NCI-H524 treated with DMSO at 0.1 percent for 48 hours (cell line): Measurements from ENCODE around the gene DAGLA.

Source experiments
- DNase-seq: peaks from one replicate; lab custom pipeline; 2025; lab: John Stamatoyannopoulos, UW

DAGLA gene

DNA sequence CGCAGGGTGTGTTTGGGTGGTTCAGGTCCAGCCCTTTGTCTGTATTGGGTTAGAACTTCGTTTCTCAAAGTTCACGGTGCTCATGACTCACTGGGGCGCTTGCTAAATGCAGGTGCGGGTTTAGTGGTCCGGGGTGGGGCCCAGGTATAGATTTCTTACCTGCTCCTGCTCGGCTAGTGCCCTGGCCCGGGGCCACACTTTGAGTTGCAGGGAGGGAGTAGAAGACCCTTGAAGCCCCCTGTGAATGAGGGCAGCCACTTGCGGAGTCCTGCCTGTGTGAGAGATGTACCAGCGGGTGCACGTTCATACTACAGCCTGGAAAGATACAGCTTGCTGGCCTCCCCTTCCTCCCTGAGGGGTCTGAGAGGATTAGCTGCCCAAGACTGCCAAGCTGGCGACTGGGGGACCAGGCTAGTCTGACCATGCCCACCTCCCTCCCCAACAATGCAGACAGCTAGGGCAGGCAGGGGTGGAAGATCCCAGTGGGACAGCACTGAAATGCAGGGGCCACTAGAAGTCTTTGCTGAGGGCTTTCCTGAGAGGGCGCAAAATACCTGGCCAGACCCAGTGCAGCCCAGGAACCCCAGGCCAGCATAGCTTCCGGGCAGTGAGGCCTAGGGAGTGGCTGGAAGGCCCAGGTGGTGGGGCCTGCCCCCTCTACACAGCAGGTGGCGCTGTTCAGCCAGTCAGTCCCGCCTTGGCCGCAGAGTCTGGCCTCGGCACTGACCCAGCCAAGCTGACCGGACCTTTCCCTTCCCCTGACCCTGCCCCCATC is 67.2 kb downstream of the DAGLA start:
- DNase-seq, result no peak

DNA sequence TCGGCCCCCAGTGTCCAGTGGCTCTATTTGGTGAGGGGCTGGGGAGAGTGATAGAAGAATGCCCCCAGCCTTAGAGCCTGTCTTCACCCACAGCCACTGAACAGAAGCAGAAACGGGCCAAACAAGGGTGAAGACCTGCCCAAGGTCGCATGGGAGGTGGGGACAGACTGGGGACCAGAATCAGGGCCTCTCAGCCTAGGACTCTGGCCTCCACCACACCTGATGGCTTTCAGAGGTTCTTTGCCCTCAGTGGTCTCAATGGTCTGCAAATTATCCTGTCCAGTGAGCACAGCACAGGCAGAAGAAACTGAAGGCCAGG is 67.7 kb downstream of the DAGLA start:
- DNase-seq, result no peak

DNA sequence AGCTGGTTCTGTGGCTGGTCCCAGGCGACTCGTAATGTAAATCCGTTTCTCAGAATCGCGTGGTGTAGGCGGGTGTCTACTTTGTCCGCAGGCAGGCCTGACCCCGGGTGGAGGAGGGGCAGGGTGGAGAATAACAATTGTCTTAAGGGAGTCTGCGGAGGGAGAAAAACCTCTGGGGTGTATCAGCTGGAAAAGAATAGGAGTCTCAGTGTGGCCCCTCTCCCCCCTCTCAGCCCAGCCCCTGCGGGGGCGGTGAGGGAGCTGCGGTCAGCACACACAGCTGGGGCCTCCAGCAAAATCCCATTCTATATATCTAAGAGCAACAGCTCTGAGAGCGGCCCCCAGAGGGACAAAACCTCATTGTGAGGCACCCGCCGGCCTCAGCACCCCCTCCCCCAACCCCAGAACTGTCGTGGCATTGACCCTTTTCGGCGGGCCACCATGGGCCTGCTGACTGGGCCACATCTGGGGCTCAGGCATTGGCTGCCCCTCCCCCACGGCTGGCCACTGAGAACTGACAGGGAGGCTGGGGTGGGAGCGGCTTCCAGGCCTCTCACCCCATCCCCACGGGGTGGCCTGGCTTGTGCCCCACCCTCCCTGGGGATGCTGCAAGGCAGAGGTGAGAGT is 69.5 kb downstream of the DAGLA start:
- DNase-seq, result no peak

DNA sequence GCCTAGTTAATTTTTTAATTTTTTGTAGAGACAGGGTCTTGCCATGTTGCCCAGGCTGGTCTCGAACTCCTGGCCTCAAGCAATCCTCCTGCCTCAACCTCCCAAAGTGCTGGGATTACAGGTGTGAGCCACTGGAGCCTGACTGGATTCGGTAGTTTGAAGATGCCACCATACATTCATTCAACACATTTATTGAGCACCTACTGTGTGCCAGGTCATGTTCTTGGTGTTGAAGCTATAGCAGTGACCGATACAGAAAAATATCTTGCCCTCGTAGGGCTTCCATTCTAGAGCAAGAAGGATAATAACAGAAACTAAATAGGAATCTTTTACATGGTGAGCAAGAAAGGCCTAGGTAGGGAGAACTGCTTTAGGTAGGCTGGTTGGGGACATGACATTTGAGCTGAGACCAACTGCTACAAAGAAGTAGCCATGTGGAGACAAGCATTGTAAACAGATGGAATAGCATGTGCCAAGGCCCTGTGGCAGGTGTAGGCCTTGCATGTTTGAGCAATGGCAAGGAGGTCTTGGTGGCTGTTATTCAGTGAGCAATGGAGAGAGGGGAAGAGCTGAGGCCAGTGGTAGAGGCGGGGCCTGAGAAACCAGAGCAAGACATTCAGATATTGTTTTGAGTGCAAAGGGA is 70.6 kb downstream of the DAGLA start:
- DNase-seq, result no peak

DNA sequence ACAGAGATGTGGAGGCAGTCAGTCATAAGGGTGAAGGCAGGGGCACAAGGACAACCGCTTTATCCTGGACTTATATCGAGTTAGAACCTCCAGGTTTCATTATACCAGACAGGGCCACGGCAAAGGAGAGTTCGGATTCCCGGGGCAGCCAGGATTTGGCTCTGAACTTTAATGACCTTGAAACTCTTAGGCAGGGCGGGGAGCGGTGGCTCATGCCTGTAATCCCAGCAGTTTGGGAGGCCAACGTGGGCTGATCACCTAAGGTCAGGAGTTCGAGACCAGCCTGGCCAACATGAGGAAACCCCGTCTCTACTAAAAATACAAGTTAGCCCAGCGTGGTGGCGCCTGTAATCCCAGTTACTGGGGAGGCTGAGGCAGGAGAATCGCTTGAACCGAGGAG is 71.2 kb downstream of the DAGLA start:
- DNase-seq, result no peak

DNA sequence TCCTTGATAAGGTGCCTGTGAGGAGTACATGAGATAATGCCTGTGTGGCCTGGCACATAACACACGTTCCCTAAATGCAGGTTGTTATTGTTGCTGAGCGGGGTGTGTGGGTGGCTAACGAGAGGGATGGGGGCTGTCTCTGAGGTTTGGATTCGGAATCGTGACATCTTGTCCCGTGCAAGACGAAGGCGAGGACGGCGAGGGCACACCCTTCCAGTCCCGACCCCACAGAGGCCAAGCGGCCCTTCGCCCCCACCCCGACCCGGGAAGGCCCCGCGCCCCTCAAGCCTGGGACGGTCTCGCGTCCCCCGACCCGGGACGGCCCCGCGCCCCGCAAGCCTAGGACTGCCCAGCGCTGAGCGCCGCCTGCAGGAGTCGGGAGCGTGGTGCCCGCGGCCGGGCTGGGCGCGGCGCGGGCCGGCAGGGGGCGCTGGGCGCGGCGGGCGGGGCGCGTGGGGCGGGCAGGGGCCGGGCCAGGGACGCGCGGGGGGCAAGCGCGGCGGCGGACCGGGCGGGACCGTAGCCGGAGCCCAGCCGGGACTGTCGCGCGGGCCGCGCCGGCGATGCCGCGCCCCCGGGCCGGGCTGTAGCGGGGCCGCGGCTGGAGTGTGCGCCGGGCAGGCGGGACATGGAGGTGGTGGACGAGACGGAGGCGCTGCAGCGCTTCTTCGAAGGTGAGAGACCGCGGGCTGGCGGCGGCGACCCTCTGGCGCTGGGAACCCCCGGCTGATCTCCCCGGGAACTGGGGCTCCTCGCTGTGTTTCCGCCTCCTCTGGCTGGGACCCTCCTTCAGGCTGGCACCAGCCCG is 72.1 kb downstream of the DAGLA start, which contains the start of gene MYRF:
Gene MYRF (plus strand): TSS at position 520 of the 808 bp plus-strand sequence. CDS start 109 bp downstream, at position 629.
- no peak for DNase-seq

DNA sequence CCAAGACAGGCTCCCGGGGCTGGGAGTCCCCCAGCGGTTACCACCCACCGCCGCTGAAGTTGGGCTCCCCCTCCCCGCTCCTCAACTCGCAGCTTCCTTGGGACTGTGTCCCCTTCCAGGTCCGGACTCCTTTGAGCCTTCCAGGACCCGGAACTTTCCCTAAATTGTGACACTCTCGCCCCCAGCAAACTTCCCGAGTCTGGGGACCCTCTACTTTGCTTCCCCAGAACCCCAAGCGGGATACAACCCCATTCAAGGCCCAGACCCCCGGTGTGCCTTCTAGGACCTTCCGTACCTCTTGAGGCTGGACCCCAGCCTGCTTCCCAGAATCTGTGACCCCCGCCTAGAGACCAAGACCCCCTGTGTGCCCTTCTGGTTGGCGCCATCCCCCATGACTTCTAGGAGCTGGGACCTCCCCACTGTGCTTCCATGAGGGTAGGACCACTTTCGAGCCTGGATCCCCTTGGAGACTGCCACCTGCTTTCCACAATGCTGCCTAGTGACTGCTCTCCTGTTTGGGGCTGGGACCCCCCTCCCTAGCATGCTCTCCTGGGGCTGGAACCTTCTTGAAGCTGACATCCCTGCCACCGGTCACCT is 72.8 kb downstream of the DAGLA start:
- no peak for DNase-seq

DNA sequence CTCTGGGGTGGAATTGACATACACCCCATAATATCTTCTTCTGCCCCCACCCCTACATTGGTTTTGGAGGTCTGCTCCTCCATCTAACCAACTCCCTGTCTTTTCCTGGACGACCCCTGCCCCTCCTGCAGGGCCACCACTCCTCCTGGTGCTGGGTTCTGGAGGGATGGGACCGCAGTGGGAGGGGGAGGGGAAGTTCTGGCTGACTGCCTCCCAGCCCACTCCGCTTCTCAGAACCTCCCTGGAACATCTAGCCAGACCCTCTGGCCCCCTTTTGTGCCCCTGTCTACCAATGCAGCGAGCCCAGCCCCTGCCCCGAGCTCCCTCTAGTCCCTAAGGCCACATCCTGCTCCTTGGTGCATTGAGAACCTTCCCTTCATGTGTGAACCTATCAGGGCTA is 73.5 kb downstream of the DAGLA start:
- DNase-seq, result no peak

DNA sequence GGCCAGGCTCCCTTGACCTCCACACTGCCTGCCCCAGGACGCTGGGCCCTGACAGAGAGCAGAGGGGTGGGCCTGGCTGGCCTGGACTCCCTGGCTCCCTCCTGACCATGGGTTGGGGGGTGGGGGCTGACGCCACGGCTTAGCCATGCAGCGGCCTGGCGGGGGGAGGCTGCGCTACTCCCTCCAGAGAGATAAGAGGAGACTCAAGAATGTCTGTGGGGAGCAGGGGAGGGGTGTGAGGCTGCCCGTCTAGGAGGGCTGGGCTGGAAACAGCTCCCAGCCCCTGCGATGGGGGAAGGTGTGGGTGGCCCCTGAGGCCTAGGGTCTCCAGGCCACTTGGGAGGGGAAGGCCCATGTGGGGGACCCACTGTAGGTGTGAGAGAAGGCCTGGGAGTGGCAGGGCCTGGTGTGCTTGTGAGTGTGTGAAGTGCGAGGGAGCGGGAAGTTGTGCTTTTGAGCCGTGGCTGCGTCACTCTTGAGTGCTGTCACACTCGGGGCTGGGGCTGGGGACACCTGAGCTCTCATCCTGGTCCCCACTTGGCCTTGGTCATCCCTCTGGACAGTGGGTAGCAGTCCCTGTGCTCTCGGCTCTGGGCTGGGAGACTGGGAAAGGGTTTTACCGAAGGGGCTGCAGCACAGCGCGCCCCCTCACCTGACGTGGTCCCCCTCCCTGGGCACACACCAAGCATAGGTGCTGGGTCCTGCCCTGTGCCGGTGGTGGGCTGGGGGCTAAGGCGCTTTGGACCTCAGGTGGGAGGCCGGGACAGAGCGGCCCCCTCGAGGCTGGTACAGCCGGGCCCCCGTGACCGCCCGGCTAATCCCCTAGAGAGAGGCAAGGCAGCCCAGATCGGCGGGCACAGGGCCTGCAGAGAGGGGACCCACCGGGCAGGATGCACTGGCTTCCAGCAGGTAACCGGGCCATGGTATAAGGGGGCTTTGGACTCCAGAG is 74.6 kb downstream of the DAGLA start:
- DNase-seq, result no peak

DNA sequence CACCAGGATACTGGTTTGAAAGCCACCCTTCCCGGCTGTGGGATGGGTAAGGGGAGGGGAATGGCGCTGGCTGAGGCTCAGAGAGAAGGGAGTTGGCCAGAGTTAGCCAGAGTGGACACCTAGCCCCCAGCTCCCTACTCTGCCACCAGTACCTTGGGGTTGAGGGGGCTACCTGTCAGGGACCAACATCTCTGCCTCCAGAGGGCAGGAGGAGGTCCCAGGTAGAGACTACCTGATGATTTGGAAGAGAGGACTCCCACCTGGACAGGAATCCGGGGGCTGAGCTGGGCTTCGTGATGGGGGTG is 75.9 kb downstream of the DAGLA start:
- no peak for DNase-seq

DNA sequence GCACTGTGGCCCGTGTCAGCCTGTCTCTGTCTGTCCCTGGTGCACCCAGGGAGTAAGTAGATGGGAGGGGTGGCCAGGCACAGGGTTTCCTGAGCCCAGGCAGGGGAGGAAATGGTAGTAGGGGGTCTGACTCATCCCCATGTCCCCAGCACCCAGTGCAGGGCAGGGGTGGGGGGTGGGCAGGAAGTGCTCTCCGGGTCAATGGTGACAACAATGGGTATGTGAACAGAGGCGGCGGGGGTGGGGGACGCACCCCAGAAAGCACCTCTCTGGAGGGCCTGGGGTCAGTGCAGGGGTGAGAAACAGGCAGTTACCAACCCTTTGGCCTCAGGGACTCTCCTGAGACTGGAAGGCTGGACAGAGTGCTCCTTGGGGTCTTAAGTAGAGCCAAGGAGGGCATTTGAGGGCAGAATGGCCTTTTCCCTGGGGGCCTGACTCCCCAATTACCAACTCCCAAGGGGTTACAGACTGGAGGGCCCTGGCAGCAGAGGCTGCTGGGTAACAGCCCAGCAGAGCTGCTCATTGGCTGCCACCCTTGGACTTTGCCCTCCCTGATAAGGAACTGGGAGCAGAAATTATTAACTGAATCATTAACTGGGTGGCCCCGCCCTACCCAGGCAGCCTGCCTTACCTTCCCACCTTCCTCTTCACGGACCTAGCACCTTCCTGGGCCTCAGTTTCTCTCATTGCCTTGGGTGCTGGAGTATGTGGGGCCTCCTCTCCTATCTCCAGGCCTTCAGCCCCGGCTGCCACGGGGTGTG is 76.4 kb downstream of the DAGLA start:
- DNase-seq, result no peak

DNA sequence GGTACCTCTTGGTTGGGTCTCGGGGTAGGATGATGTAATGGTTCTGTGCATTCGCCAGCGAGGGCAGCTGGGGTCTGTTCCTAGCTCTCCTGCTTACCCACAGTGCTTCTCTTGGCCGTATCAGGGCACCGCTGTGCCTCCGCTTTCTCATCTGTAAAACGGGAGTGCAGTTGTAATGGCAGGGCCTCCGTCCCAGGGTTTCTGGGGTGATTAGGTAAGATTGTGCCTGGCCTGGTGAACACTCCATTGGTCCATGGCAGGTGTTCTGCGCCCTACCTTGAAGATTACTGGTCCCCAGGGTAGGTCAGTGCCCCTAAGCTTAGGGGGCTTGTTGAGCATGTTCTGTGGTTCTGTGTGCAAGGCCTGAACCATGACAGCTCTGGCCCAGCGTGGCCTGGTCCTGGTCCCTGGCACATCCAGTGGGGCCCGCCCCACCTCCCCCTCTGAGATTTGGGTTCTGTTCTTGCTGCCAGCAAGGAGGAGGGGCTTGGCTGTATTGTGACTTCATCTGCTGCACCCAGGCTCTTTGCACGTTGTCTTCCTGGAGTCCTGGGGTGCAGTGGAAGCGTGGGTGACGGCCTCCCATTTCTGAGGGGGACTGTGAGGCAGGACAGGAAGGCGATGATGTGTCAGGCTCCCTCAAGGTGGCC is 77.1 kb downstream of the DAGLA start:
- DNase-seq, result no peak

DNA sequence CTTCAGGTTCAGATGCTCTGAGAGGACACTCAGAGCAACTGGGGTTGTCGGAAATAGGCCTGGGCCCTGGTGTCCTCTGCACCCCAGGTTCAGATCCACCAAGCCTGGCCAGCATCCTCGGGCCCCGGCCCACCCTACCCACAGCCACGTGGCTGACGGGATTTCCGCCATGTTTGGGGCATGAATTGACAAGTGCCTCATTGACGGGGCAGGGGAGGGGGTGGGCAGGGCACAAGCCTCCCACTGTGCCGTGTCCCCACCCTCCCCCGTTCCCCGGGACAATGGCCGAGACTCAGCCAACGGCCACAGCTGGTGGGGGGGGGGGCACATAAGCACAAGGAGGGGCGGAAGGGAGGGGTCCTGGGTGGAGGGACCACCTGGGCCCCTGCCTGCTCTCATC is 80.8 kb downstream of the DAGLA start:
- no peak for DNase-seq

DNA sequence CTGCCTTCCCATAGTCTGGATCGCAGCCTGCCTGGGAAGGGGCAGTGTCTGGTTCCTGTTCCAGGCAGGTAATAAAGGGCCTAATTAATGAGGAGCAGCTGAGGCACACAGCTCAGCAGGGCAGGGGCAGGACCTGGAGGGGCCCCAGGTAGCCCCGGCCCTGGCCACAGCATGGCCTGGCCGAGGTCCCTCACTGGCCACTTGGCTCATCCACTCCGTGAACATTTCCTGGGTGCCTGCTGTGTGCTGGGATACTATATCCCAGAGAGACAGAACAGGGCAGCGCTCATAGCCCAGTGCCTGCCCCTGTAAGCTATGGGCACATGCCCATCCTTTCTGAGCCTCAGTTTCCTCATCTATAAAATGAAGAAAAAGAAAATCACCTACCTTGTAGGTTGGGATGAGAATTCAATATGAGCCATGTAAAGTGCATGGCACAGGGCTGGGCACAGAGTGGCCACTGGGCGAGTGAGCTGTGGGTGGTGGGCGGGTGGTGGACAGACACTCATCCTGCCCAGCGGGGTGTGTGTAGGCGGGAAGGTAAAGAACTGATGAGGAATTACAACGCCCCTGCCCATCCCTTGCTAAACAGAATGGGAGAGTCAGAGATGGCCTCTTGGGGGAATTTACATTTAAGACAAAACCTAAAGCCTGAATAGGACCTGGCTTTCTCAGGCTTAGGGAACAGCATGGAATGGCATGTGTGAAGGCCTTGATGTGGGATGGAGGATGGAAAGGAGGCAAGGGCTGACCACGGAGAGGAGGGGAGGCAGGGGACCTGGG is 81.4 kb downstream of the DAGLA start:
- no peak for DNase-seq

DNA sequence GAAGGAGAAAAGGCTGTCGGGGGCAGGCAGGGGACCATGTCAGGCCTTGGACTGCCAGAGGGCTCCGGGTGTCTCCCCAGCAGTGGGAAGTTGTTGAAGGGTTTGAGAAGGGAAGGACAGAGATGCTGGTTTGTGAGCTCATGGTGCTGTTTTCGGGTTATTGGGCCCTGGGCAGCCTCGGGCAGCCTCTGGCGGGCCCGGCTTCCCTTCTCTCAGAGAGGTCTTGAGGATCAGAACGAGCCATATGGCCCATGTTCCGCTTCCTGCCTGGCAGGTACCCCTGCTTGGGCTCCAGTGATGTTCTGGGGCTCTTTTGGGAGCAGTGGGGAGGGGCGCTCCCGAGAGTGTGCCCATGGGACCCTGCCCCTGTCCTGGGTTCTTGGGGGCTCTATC is 82.0 kb downstream of the DAGLA start:
- no peak for DNase-seq

DNA sequence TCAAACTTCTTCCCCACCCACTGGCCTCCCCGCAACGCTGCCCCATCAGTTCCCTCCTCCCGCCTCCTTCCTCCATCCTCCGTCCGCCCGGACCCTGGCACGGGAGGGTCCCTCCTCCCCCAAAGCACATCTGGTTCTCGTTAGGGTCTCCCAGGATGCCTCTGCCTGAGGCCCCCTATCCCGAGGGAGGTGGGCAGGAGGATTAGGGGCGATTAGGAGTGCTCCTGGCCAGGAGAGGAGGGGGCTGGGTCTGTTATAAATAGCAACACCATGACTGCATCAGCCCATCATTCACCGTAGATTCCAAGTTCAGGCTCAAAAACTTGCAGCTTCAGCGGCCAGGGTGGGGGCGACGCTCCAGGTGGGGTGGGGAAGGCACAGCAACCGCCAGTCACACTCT is 82.6 kb downstream of the DAGLA start:
- no peak for DNase-seq

DNA sequence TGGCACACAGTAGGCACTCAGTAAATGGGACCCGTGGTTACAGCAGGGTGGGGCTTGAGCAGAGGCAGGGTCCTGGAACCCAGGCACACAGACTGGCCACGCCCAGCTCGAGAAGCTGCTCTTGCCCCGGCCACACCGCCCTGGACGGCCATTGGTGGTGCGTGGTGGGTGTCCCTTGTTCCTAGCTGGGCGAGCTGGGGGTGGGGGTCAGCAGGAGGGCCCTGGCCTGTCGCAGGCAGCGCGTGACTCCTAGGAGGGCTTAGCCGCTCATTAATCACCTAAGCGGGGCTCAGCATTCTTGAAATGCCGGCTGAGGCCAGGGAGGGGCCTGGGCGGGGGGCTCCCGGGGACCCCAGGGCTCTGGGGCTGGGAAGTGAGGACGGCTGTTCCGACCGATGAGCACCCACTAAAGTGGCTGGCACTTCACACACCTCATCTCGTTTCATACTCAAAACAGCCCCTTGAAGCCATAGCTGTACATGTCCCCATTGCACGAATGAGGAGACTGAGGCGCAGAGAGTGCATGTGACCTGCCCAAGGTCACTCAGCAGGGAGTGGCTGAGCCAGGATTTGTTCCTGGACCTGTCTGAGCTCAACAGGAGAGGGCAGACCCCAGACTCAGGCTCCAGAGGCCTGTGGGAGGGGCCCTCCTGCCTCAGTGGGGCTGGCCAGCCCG is 83.9 kb downstream of the DAGLA start:
- DNase-seq, result no peak

DNA sequence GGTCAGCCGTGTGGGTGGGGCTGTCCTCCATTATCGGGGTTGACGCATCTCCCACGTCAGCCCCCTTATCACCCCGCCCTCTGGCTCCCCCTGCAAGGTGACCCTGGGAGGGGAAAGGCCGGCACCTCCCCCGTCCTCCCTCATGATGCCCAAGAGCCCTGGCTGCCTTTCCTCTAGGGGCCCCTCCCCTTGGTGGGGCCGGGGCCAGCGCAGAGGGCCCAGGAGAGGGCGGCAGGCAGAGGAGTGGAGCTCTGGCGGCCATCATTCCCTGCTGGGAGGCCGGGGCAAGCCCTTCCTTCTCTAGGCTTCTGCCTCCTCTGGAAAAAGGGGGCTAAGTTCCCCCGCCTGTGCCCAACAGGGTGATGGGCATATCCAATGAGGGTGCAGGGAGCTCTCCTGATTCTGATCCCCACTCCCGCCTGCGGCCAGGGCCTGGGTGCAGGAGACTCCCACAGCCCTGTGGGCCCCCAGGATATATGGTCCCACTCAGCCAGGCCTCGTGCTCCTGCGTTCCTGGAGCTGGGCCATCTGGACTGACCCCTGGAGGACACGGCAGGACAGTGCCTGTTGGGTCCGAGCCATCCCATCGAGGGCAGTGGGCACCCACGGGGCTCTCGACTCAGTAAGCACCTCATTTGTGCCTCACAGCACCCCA is 84.5 kb downstream of the DAGLA start:
- DNase-seq, result no peak
